HG03064 (cell line): Measurements from ENCODE around the gene HOXC11.

ENCODE experiments used
- ATAC-seq: cut with Tn5 transposase; IDR thresholded peaks from one replicate; pipeline ENCODE4 v1.9.1; 2021; ENCODE audit warnings: low read depth; ENCODE audit not compliant: unreplicated experiment

HOXC11 gene

DNA sequence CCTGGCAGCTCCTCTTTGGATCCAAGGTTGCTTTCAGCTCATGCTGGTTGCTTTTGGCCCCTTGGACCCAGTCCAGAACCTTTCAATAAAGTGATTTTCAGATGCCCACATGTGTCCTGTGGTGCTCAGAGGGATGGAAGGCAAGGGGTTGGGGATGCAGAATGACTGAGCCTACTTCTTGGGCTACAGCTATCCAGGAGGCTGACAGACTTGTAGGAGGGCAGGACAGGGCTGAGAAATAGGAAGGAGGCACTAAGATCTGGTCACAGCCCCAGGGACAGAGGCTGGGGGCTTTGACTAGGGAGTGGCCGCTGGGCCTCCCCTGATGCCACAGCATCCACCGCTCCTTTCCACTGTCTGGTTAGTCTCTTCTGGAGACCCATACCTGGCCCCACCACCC, 1.2 kb upstream of the HOXC11 start:
- no peak for ATAC-seq

DNA sequence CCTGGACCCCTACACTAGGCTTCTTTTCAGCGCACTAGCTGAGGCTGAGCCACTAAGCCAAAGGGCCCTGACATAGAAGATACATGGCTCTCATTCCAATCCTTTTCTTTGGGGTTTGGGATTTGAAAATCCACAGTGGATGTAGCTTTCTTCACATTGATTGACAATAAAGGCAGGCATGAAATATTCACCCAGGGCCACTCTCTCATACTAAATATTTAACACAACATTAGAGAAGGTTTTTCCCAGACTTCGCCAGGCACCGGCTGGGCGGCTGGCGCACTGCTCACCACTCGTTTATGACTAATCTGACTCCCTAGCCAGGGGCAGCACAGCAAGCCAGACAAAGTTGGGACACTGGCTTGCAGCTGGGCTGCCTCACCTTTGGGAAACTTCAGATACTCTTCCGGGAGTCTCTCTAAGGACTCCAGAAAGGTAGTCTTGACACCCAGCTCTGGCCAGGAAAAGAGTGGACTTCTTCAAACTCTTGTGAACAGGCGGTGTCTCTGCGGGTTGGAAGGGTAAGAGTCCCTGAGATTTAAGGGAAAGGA, 699 bp upstream of the HOXC11 start:
- ATAC-seq = no peak

DNA sequence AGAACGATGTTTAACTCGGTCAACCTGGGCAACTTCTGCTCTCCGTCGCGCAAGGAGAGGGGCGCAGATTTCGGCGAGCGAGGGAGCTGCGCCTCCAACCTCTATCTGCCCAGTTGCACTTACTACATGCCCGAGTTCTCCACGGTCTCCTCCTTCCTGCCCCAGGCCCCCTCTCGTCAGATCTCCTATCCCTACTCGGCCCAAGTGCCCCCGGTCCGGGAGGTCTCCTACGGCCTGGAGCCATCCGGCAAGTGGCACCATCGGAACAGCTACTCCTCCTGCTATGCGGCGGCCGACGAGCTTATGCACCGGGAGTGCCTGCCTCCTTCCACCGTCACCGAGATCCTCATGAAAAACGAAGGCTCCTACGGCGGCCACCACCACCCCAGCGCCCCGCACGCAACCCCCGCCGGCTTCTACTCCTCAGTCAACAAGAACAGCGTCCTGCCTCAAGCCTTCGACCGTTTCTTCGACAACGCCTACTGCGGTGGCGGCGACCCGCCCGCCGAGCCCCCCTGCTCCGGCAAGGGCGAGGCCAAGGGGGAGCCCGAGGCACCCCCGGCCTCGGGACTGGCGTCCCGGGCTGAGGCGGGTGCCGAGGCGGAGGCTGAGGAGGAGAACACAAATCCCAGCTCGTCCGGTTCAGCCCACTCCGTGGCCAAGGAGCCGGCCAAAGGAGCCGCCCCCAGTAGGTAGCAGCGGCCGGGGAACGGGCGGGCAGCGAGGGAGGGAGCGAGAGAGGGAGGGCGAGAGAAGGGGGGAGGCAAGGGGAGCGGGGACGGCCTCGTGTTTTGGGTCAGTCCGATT, 513 bp downstream of the HOXC11 start:
- no peak for ATAC-seq

DNA sequence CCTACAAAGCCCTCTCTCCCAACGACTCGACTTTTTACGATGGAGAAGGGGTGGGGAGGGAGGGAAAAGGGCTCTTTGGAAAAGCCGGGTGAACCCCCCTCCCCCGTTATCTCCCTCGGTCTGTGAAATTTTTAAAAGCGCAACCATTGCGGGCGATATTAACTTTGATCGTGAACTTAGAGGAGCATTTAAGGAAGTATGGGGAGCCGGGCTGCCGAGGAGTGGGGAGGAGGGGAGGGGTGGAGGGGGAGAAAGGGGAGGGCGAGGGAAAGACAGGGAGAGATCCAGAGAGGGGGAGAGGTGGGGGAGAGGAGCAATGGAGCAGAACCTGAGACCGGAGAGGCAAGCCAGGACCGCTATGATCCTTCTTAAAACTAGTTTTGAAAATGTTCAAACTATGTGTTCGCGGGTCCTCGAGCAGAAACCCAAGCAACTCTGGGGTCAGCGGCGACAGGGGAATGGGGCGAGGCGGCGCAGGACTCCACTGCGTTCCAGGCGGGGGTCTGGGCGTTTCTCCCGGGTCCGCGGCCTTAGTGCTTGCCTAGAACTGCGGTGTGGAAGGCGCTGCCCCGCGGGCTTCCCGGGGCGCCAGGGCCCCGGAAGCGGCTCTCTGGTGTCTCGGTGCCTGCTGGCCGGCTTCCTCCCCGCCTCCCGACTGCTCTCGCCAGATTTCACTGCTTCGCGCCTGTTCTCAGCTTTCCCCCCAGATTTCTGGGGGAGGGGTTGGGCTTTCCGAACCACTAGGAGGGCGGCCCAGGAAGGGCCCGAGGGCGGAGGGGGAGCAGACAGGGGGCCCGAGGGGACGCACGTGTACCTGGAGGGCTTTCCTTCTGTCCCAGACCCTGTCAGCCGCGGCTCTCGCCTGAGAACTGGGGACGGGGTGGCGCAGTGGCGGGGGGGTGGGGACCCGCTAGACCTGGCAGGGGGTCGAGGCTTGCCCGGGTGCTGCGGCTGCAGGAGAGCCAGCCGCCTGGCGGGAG, 1.4 kb downstream of the HOXC11 start, which contains the start of gene HOTAIR:
TSS of gene HOTAIR (minus strand) at position 871 of the 980 bp plus-strand sequence.
- ATAC-seq = no peak

DNA sequence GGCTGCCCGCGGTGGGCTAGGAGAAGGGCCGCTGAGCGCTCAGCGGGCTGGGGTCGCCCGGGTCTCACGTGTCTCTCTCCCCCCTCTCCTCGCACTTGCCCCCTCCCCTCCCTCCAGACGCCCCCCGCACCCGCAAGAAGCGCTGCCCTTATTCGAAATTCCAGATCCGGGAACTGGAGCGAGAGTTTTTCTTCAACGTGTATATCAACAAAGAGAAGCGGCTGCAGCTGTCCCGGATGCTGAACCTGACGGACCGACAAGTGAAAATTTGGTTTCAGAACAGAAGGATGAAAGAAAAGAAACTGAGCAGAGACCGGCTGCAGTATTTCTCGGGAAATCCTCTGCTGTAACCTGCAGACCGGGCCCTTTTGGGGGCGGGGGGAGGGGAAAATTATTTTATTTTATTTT, 2.1 kb downstream of the HOXC11 start:
- ATAC-seq = no peak

DNA sequence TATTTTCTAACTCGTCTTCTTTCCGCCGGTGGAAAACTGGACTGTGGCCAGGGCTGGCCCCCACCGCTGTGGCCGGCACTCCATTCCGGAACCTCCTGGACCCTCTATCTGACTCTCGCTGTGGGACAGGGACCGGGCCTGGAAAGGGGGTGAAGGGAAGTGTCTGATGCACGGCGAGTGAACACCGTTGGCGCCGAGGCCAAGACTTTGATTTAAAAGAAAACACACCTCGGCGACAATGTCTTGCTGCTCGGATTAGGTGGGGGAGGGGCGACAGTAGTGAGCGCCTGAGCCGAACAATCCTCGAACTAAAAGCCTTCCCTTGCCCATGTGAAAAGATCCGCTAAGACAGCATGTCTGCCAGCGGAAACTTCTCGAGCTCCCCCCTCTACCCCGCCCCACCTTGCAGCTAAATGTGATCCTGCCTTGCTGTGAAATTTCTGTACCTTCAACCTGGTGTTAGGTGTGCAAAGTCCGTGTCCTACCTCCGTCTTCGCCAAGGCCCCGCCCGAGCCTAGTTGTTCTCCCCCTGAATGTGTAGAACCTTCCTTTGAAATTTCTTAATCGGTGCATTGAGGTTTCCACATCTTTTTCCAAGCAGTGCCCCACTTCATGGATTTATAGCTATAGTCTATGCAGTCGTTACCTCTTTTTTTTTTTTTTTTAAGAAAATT, 2.7 kb downstream of the HOXC11 start:
- ATAC-seq = no peak

DNA sequence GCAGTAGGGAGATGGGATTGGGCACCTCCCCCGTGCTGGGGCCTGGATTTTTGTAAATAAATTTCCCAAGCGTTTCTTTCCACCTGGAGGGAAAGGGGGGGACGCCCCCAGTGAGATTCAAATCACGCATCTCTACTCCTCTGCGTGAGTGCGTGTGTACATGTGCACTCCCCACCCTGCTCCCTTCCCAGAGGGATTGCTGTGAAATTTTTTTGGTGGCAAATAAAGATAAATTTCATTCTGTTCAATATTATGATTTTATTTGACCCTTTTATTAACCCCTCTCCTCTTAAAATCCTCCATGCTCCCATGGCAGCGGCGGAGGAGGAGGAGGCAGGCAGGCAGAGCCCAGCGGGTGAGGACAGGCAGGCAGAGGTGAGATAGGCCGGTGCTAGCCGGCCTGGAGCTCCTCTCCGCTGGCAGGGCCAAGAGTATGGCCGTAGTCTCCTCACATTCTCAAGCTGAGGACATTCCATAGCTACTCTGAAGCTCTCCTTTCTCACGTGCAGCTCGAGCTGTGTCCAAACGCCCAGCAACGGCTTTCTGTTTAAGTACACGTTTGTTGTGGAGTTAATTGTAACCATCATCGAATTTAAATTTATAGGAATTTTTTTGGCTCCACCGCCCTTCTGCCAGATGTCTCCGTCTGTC, 3.4 kb downstream of the HOXC11 start:
- ATAC-seq = no peak

DNA sequence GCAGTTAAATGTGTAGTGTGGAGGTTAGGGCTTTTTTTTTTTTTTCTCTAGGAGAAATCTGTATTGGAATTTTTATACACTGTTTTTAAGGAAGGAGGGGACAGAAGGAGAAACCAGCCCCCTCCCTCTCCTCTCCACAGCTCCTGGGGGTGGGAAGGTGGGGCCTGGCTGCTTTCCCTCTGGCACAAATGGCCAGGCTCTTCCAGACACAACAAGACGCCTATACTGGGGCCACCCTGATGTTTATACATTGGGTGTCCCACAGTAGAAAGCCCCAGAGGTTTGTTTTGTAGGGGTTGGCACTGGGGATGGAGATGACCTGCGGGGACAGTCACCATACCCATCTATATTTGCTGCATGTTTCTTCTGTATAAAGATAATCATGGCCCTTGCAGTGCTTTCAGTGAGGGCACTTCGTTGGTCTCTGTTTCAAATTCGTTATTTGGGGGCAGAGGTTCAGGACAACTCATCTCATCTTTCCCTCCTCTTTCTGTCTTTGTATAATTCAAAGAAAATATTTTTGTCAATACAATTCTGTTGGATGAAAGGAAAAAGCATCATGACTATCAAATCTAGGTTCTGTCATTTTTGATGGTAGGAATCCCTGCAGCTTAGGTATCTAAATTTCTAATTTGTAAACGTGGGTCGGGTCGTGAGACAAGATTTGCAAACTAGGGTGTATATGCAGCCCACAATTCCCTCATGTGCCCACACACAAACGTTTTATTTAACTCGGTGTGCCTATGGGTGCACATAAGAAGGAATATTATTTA, 4.1 kb downstream of the HOXC11 start:
- no peak for ATAC-seq

DNA sequence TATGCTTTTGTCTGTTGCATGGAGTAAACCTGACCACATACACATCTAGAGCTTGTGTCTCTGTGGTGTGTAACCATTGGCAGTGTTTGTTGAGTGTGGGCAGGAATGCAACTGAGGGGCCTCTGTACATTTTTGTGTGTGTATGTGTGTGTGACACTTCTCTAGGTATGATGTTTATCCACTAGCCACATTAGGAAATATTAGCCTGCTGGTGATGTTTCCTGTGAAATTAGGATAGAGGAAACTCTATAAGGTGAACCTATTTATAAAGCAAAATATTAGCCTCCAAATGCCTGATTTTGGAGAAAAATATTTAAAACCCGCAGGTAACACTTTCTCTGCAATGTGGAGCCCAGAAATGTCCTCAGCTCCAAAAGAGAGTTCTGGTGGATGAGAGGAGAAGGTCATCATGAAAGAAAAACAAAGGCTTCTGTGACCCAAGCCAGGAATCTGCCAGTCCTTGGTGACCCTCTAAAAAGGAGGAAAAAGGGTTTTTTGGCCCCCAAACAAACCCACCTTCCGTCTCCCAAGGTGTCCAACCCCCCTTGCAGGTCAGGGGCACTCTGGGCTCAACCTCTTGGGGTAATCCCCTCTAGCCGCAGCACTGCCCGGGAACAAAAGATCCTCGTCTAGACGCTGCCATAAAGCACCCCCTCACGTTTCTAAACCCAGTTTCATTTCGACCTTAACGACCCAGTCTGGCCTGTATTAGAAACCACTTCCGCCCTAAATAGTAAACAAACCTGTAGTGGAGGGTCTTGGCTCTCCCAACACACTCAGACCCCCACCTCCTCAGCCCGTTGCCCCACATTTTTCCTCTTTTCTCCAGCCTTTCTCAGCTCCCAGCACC, 4.9 kb downstream of the HOXC11 start:
- ATAC-seq = no peak

DNA sequence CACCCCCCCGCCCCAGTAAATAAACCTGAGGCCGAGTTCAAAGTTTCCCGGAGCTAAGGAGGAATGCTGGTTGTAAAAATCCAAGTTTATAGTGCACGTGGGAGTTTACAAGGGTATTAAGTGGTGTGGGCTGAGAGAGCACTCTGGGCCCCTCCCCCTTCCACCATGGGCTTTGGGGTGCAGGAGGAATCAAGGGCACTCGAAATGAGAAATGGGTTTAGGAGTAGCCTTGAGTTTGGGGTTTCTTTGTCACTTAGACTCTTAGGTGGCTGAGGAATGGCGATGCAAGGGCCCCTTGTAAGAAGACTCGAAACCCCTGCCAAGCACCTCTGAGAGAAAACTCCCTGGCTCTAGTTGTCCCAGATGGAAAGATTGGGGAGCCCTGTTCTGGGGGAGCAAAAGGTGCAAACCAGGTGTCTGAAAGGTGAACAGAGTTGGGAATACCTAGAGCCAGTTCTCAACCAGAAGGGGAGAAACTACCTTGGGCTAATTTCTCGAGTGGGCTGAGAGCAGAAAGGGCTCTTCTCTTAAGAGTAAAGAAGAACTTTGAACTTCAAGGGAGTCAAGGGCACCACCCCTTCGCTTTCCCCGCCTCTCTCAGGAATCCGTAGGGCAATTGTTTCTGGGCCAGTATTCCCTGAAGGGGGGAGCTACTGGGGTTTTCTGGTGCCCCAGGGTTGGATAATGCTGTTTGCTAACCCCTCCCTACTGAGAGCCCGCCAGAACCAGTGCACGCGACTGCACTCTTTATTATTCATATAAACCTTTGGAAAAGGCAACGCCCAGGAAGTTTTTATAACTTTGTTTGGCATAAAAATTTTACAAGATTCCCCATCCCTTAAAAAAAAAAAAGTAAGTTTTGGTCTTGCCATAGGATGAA, 5.8 kb downstream of the HOXC11 start:
- ATAC-seq = no peak

DNA sequence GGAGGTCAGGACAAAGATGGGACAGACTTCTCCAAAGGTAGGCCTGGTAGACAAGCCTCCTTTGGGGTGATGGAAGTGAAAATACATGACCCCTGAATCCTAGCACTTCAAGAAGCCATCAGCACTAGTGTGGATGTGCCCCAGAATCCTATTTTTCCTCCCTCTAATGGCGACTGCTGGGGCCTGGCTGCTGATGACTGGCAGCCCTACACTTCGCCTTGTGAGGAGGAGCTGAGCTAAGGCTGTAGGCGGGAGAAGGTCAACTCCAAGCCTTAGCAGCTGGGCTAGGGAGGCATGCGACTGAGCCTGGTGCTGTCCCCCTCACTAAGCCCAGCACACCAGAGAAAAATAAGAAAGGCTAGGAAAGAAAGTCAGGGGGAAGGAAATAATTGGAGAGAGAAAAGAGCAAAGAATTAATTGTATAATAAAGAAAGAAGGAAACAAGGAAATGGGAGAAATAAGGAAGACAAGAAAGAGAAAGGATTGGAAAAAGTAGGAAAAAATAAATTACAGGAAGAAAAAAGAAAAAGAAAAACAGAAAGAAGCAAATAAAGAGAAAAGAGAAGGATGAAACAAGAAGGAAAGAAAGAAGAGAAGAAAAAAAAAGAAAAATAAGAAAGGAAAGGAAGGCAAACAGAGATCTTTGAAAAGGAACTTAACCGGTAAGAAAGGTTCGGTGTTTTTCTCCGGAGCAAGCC, 7.3 kb downstream of the HOXC11 start:
- no peak for ATAC-seq

DNA sequence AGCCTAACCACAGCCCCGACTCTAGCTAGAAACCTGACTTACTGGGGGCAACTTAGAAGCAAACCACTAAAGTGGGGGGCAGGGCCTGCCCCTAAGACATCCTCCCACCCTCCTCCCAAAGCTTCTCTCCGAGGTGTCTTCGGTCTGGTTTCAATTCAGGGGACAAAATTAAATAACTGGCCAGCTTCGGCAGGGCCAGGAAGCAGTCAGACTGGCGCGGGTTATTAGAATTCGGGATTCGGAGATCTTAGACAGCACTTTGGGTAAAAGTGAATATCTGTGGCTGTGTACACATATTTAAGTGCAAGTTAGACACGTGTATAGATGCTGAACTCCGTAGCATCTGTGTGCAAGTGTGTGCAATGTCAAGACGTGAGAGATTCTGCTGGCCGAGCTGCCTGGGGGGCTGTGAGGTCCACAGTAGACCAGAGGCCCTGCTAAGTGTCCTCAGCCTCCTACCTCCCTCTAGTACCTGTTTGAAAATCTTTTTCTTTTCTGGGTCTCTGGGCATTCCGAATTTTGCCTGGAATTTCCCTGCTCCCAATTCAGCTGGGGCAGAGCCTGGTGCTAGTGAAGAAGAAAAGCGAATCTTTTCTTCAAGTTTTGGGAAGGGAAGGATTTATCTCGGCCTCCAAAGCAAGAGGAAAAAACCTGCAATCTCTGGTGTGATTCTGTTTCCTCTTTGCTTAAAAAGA, 8.0 kb downstream of the HOXC11 start:
- ATAC-seq = no peak

DNA sequence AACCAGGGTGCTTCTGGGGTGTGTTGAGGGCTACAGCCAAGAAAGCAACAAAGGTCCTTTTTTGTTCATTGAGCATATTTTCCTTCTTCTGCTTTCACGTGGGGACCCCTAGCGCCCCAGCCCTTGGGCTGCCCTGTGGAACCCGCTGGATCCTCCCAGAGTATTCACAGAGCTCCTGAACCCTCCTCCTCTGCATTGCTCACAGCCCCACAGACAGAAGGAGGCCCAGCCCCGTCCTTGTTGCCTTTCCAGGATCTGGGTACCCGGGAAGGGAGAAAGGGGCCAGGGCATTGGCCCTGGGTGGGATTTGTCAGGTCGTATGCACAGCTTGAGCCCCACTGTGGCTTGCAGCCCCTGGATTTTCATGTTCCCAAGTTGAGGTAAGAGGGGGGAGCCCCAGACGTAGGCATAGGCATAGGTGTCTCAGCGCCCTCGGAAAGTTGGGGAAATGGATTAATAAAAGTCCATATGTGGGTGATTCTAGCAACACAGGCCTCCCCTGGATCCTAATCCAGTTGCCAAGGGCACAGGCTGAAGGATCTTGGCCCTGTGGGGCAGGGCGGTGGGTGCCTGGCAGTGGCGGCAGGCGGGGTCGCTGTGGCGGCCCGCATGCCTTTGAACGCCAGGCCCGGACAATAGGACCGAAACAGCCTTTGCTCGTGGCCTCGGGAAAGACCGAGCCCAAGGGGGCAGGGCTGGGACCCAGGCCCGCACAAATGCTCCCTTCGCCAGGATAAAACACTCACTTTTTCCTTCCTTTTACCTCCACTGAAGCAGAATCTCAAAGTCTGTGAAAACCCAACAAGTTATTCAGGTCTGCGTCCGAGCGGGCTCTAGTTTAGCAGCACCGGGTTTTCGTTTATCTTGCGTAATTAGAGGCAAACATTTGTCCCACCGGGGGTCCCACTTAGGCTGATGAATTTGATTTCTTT, 9.0 kb downstream of the HOXC11 start:
- ATAC-seq = no peak

DNA sequence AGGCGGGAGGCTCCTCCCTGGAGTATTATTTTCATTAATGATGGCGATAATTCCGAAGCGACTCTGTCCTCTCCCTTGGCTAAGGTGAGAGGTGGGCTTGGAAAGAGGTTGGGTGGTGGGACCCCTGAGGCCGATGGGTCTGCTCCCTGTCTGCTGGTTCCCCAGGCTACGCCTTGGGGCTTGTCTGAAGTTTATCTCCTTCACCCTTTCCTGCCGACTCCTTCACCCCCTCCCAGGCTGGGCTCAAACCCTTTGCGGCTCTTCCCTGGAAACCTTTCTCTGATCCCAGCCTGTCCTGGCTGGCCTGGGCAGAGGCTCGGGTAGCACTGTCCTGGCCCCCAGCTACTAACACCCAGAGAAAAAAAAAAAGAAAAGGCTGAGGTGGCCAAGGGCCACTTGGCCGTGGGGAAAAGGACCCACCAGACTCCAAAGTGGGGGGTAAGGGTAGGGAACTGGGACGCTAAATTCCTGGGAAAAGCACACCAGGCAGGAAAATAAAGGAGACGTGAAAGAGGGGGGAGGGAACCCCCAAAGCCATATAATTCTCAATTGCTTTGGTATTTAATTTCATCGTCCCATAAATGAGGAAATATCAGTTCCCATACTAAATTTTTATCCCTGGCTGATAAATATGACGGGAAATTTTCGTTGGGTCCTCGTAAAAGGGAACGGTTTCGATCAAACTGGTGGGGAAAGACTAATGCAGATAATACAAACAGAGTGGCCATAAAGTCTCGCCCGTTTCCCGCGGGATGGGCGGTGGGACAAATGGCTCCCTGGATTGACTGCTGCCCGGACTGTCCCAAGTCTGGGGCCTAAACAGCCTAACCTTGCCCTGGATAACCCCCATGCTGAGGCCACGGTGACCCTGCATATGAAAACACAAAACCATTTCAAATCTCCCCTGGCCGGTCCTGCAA, 10.0 kb downstream of the HOXC11 start:
- ATAC-seq = no peak
